Activated CD8-positive, alpha-beta T cell treated with anti-CD3 and anti-CD28 coated beads, Interleukin-2, amount 10 ng/mL, durations not matched to agents 7 days and 5 days (primary cell): ENCODE results near the gene ZCCHC9. TPM values are rescaled to one million over a fixed set of nuclear protein-coding genes. Genes with fewer than 3 reads are reported as not detected.
"Not testable (repeated sequence)": the region's sequence is repeated elsewhere in the genome, so short reads cannot be mapped to it uniquely, and the experiment has no call there.

Source experiments
- ATAC-seq: fragments of 150-1000 bp; cut with Tn5 transposase; one replicate; pipeline ENCODE4 v1.10.0; 2021; ENCODE audit warnings: moderate library complexity
- CTCF ChIA-PET: fragments of 350-600 bp; sonication (Branson Sonifier 250); formaldehyde crosslinking; loops from one replicate; lab custom pipeline; 2021; ENCODE audit warnings: antibody characterized with exemption; lab: Charles Lee
- POLR2A ChIA-PET: fragments of 350-600 bp; sonication (Branson Sonifier 250); formaldehyde crosslinking; loops from one replicate; lab custom pipeline; 2021; ENCODE audit warnings: antibody characterized with exemption; lab: Charles Lee
- DNase-seq: peaks from one replicate; pipeline ENCODE4 v3.0.0-alpha.2; 2020
- H3K27ac Mint-ChIP-seq: one replicate; pipeline ENCODE4 v1.8.0; 2021; ENCODE audit warnings: mild to moderate bottlenecking, mixed read lengths
- H3K27me3 Mint-ChIP-seq: one replicate; pipeline ENCODE4 v1.8.0; 2021; ENCODE audit warnings: low read depth, mixed read lengths
- H3K36me3 Mint-ChIP-seq: one replicate; pipeline ENCODE4 v1.8.0; 2021; ENCODE audit warnings: low read depth, mixed read lengths
- H3K4me1 Mint-ChIP-seq: one replicate; pipeline ENCODE4 v1.8.0; 2021; ENCODE audit warnings: low read depth, mixed read lengths
- H3K4me3 Mint-ChIP-seq: one replicate; pipeline ENCODE4 v1.8.0; 2021; ENCODE audit warnings: mild to moderate bottlenecking, mixed read lengths
- H3K9me3 Mint-ChIP-seq: one replicate; pipeline ENCODE4 v1.8.0; 2022; ENCODE audit warnings: mixed read lengths; ENCODE audit not compliant: insufficient read depth
- total RNA-seq, 2 experiments: library from RNA; stranded (reverse); gene quantifications; one replicate each; pipeline ENCODE4 v1.2.3, GENCODE V29; 2021

ZCCHC9 gene
- total RNA-seq, 2 experiments from 2014 or later: 29.9 to 33.2 TPM

- peaks cover 13% of the 10 kb centered on the region for H3K36me3 Mint-ChIP-seq
- H3K4me1 Mint-ChIP-seq: peaks cover 11% of the 10 kb centered on the region
- no peaks in the 10 kb centered on the region for H3K9me3 Mint-ChIP-seq
- POLR2A ChIA-PET: no interaction called here
- CTCF ChIA-PET: interaction anchor here (1.1 kb wide), 1 partner anchor 15 kb away, joined by 4 read pairs; no protein-coding TSS in a partner anchor
- ATAC-seq: no peak
- H3K4me3 Mint-ChIP-seq: no peak overlapping the region
- H3K27me3 Mint-ChIP-seq: no peaks in the 10 kb centered on the region
- DNase-seq: no peak
- no peak overlapping the region for H3K27ac Mint-ChIP-seq
Observed at GRCh38 chr5:81283976-81284375, 17.4 kb upstream of the ZCCHC9 start.

GRCh38 chr5:81286059-81286617 lies 15.2 kb upstream of the ZCCHC9 start:
- H3K4me1 Mint-ChIP-seq: peaks cover 18% of the 10 kb centered on the region
- peaks cover 8% of the 10 kb centered on the region for H3K9me3 Mint-ChIP-seq
- CTCF ChIA-PET: interaction anchor here (3.0 kb wide), 1 partner anchor 13 kb away, joined by 22 read pairs; no protein-coding TSS in a partner anchor
- no peaks in the 10 kb centered on the region for H3K27me3 Mint-ChIP-seq
- ATAC-seq (no peak), DNase-seq (no peak)
- peaks cover 16% of the 10 kb centered on the region for H3K36me3 Mint-ChIP-seq
- POLR2A ChIA-PET: no interaction called here
- no peak overlapping the region for H3K27ac Mint-ChIP-seq
- H3K4me3 Mint-ChIP-seq: no peak overlapping the region

GRCh38 chr5:81288021-81288433 lies 13.4 kb upstream of the ZCCHC9 start:
- no peak overlapping the region for H3K4me3 Mint-ChIP-seq
- H3K27me3 Mint-ChIP-seq: no peaks in the 10 kb centered on the region
- H3K27ac Mint-ChIP-seq: no peak overlapping the region
- DNase-seq: no peak
- peaks cover 30% of the 10 kb centered on the region for H3K4me1 Mint-ChIP-seq
- no peak for ATAC-seq
- CTCF ChIA-PET: interaction anchor here (3.0 kb wide), 1 partner anchor 11 kb away, joined by 22 read pairs; no protein-coding TSS in a partner anchor
- POLR2A ChIA-PET: interaction anchor here (0.7 kb wide), 1 partner anchor 1297 kb away, joined by 3 read pairs; no protein-coding TSS in a partner anchor
- H3K36me3 Mint-ChIP-seq: peaks cover 31% of the 10 kb centered on the region
- H3K9me3 Mint-ChIP-seq: peaks cover 19% of the 10 kb centered on the region

GRCh38 chr5:81290146-81290545 lies 11.2 kb upstream of the ZCCHC9 start:
- Mint-ChIP-seq H3K9me3 (peaks cover 24% of the 10 kb centered on the region), H3K36me3 (peaks cover 46% of the 10 kb centered on the region), H3K27ac (no peak overlapping the region), H3K27me3 (no peaks in the 10 kb centered on the region), H3K4me3 (no peak overlapping the region), H3K4me1 (peaks cover 30% of the 10 kb centered on the region)
- no peak for ATAC-seq
- ChIA-PET POLR2A (no interaction called here), CTCF (interaction anchor here (0.7 kb wide), 1 partner anchor 13 kb away, joined by 3 read pairs; no protein-coding TSS in a partner anchor)
- DNase-seq: no peak

- ChIA-PET CTCF (interaction anchor here (2.0 kb wide), 1 partner anchor 9 kb away, joined by 10 read pairs; the partner anchor contains the start of gene ZCCHC9), POLR2A (no interaction called here)
- Mint-ChIP-seq H3K36me3 (peaks cover 39% of the 10 kb centered on the region), H3K9me3 (peaks cover 24% of the 10 kb centered on the region), H3K27me3 (no peaks in the 10 kb centered on the region), H3K4me1 (peaks cover 22% of the 10 kb centered on the region), H3K4me3 (no peak overlapping the region), H3K27ac (no peak overlapping the region)
- no peak for ATAC-seq
- no peak for DNase-seq
Observed at GRCh38 chr5:81292130-81292529, 9.3 kb upstream of the ZCCHC9 start.

- DNase-seq, CTCF ChIA-PET, H3K27me3 Mint-ChIP-seq, ATAC-seq, H3K4me3 Mint-ChIP-seq, H3K27ac Mint-ChIP-seq: not testable (repeated sequence)
- Mint-ChIP-seq H3K36me3 (peaks cover 43% of the 10 kb centered on the region), H3K9me3 (peaks cover 24% of the 10 kb centered on the region), H3K4me1 (peaks cover 28% of the 10 kb centered on the region)
- POLR2A ChIA-PET: interaction anchor here (0.5 to 1.6 kb wide), 2 partner anchors 8 to 12 kb away, joined by 3 to 4 read pairs; partner anchors contain the start of gene ZCCHC9
Observed at GRCh38 chr5:81294021-81294420, 7.4 kb upstream of the ZCCHC9 start.

GRCh38 chr5:81297531-81297930 lies 3.9 kb upstream of the ZCCHC9 start:
- no peaks in the 10 kb centered on the region for H3K27me3 Mint-ChIP-seq
- H3K27ac Mint-ChIP-seq: no peak overlapping the region
- POLR2A ChIA-PET: no interaction called here
- H3K36me3 Mint-ChIP-seq: peaks cover 28% of the 10 kb centered on the region
- DNase-seq (no peak), ATAC-seq (no peak)
- peaks cover 5% of the 10 kb centered on the region for H3K9me3 Mint-ChIP-seq
- CTCF ChIA-PET: interaction anchor here (3.5 to 3.6 kb wide), 2 partner anchors 11 to 102 kb away, joined by 22 read pairs; no protein-coding TSS in a partner anchor
- H3K4me3 Mint-ChIP-seq: no peak overlapping the region
- H3K4me1 Mint-ChIP-seq: peaks cover 27% of the 10 kb centered on the region

GRCh38 chr5:81300921-81301270 lies 491 bp upstream of the ZCCHC9 start:
- no peak for DNase-seq
- peak overlapping the region; percentile 96 for H3K27ac Mint-ChIP-seq

GRCh38 chr5:81302596-81302995 lies 1.2 kb downstream of the ZCCHC9 start:
- peak overlapping the region; percentile 96 for H3K27ac Mint-ChIP-seq
- ChIA-PET CTCF (interaction anchor here (0.5 to 1.6 kb wide), 3 partner anchors 10 to 107 kb away, joined by 3 to 4 read pairs (median 3); no protein-coding TSS in a partner anchor), POLR2A (no interaction called here)
- H3K9me3 Mint-ChIP-seq: no peaks in the 10 kb centered on the region
- peak overlapping the region; percentile 89 for H3K4me3 Mint-ChIP-seq
- H3K36me3 Mint-ChIP-seq: peaks cover 26% of the 10 kb centered on the region
- H3K27me3 Mint-ChIP-seq: no peaks in the 10 kb centered on the region
- peaks cover 33% of the 10 kb centered on the region for H3K4me1 Mint-ChIP-seq
- DNase-seq (no peak), ATAC-seq (no peak)

More at GRCh38 chr5:81300921-81301270, 491 bp upstream of the ZCCHC9 start:
- CTCF ChIA-PET: interaction anchor here (1.6 to 2.6 kb wide), 4 partner anchors 9 to 125 kb away, joined by 3 to 11 read pairs (median 8); partner anchors contain the start of gene CKMT2
- H3K27me3 Mint-ChIP-seq: no peaks in the 10 kb centered on the region
- peaks cover 26% of the 10 kb centered on the region for H3K36me3 Mint-ChIP-seq
- ATAC-seq: no peak
- POLR2A ChIA-PET: interaction anchor here (0.6 to 1.5 kb wide), 3 partner anchors 22 to 576 kb away, joined by 3 to 7 read pairs (median 3); no protein-coding TSS in a partner anchor
- H3K9me3 Mint-ChIP-seq: no peaks in the 10 kb centered on the region
- peak overlapping the region; percentile 89 for H3K4me3 Mint-ChIP-seq
- peaks cover 33% of the 10 kb centered on the region for H3K4me1 Mint-ChIP-seq

GRCh38 chr5:81303563-81303962 lies 2.2 kb downstream of the ZCCHC9 start:
- ChIA-PET CTCF (interaction anchor here (1.2 to 1.6 kb wide), 2 partner anchors 9 to 108 kb away, joined by 3 to 4 read pairs; no protein-coding TSS in a partner anchor), POLR2A (no interaction called here)
- Mint-ChIP-seq H3K9me3 (no peaks in the 10 kb centered on the region), H3K4me3 (no peak overlapping the region), H3K4me1 (peaks cover 29% of the 10 kb centered on the region), H3K36me3 (peaks cover 24% of the 10 kb centered on the region), H3K27ac (no peak overlapping the region), H3K27me3 (no peaks in the 10 kb centered on the region)
- no peak for DNase-seq
- ATAC-seq: no peak

- ATAC-seq: no peak
- H3K27ac Mint-ChIP-seq: no peak overlapping the region
- H3K4me1 Mint-ChIP-seq: peaks cover 11% of the 10 kb centered on the region
- H3K27me3 Mint-ChIP-seq: no peaks in the 10 kb centered on the region
- no peak overlapping the region for H3K4me3 Mint-ChIP-seq
- no peak for DNase-seq
- H3K9me3 Mint-ChIP-seq: no peaks in the 10 kb centered on the region
- ChIA-PET POLR2A (interaction anchor here (0.6 kb wide), 1 partner anchor 12 kb away, joined by 3 read pairs; no protein-coding TSS in a partner anchor), CTCF (no interaction called here)
- peaks cover 24% of the 10 kb centered on the region for H3K36me3 Mint-ChIP-seq
Observed at GRCh38 chr5:81305785-81306184, 4.4 kb downstream of the ZCCHC9 start.

- Mint-ChIP-seq H3K9me3 (no peaks in the 10 kb centered on the region), H3K4me1 (peaks cover 2% of the 10 kb centered on the region), H3K36me3 (peaks cover 36% of the 10 kb centered on the region), H3K27ac (no peak overlapping the region), H3K4me3 (no peak overlapping the region), H3K27me3 (no peaks in the 10 kb centered on the region)
- CTCF ChIA-PET: interaction anchor here (1.4 kb wide), 1 partner anchor 9 kb away, joined by 7 read pairs; no protein-coding TSS in a partner anchor
- ATAC-seq (no peak), DNase-seq (no peak)
- POLR2A ChIA-PET: no interaction called here
Observed at GRCh38 chr5:81308836-81309235, 7.4 kb downstream of the ZCCHC9 start.
